Inflammatory macrophage treated with lipopolysaccharide for 1 hour (primary cell): ENCODE results near the gene ZNF587.
"Not testable (repeated sequence)": the region's sequence is repeated elsewhere in the genome, so short reads cannot be mapped to it uniquely, and the experiment has no call there.

ENCODE experiments used
- DNase-seq, 2 donors: peaks; one replicate each; pipeline ENCODE4 v3.0.0-alpha.2; 2020 to 2022

Gene ZNF587

DNA sequence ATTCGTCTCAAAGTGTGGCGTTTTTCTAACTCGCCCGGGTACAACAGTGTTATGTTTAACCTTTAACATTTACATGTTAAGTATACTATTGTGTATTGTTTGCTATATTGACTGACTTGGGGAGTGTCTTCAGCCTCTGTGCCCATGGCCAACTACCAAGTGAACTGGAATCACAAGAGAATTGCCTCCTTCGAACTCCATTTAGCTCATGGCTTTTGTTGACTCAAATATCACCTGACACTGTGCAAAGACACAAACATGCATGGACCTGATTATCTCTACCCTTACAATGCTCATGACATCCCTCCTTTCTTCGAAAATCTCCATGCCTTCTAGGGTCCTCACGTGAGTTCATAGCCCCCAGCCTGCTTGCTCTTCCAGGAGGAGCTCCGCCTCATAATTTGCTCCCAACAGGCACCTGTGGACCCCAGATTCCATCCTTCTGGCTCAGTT is 38.5 kb downstream of the ZNF587 start:
- DNase-seq, result no peak

DNA sequence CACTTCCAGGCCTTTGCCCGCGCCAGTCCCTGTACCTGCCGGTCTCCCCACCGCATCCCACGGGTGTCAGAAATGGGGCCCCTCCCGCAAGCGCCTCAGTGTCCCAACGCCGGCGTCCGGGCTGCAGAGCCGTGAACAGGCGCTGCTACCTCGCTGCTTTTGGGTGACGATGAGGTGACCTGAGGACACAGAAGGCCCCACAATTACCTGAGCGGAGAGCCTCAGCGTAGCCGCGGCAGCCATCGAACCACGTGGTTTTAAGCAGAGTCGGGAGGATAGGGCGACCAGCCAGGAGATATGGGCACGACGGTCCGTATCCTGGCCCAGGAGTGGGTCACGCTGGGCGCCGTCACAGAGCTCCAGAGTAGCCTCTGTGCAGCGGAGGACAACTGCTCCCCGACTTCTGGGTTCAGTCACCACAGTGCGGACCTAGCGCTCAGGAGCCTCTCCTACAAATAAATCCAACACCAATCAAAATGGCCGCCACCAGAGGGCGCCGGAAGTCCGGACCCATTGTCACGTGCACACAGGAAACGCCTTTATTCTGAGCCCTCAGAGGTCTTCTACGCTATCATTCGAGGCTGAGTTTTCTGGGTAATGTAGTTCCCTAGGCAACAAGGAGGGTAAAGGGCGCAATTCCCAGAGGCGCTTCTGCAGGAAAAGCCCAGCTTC is 39.0 kb downstream of the ZNF587 start, which contains the start of gene ZNF814:
TSS of gene ZNF814 (minus strand) at position 478 of the 672 bp plus-strand sequence. CDS start at position 243, 235 bp downstream.
- peak; percentile 63 to 84 for DNase-seq

DNA sequence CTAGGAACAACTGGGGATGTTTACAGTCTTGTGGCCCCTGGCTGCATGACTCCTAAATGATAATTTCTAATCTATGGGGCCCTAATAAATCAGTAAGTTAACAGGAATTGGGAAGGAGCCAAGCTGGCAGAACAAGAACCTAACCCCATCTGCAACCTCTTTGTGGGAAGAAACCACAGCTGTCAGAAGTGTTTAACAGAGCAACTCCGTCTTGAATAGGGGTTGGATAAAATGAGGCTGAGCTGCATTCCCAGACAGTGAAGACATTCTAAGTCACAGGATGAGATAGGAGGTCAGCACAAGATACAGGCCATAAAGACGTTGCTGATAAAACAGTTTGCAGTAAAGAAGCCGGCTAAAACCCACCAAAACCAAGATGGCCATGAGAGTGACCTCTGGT is 41.0 kb downstream of the ZNF587 start:
- not testable (repeated sequence) for DNase-seq

DNA sequence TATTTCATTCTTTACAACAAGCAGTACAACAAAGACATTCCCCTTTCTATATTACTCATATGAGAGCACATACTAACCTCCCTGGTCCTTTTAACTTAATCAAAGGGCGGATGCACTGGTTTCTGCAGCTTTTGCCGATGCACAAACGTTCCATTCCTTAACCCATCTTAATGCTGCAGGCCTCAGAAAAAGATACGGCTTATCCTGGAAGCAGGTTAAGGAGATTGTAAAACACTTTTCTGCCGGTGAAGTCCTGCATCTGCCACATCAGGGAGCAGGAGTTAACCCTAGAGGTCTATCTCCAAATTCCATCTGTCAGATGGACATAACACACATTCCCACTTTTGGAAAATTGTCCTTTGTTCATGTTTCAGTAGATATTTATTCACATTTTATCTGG is 50.7 kb downstream of the ZNF587 start:
- no peak for DNase-seq

DNA sequence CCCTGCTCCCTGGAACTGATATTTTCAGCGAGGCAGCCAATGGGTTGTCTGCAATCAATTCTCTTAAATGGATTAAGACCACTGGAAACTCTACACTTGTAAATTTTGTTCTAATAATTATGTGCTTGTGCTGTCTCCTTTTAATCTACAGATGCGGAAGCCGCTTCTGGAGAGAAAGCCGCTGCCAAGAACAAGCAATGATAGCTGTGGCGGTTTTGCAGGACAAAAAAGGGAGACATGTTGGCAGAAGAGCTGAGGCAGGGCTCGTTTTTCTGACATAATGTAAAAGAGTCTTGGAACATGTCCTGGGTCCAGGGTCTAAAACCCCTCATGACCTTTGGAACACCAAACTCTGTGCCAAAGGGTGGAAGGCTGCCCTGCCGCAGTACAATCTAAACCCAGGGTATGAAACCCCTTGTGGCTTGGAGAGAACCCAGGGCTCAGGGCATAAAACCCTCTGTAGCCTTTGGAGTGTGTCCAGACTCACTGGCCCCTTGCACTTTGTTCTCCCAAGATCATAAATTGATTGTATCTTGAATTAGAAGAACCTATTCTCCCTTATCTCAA is 54.0 kb downstream of the ZNF587 start:
- no peak for DNase-seq

DNA sequence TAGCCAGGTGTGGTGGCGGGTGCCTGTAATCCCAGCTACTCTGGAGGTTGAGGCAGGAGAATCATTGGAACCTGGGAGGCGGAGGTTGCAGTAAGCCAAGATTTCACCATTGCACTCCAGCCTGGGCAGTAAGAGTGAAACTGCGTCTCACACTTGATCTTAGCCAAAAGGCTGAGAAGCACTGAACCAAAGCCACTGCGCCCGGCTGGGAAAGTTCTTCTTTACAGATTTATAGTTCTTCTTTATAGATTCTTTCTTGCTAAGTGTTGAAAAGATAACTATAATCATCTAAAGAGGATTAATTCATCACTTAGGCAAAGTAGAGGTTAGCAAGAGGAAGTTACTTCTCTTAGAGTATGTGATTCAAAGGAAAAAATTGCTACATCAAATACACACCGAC is 55.6 kb downstream of the ZNF587 start:
- DNase-seq, result no peak

DNA sequence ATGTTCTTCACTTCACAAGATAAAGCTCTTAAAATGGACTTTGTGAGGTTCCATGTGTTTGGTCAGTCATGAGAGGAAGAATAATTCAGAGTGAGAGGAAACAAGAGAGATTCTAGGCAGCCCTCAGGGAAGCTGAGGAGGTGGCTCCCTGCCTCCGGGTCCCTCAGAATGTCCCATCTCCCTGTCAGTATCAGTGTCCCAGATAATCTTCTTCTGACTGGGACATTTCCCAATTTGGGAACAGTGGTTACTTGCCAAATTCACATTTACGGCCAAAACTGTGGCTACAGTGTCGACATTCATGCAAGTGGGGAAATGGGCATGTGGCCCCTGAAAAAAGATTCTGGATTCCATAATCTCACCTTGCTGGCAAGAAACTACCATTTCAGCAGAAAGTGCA is 57.7 kb downstream of the ZNF587 start:
- DNase-seq, result no peak

DNA sequence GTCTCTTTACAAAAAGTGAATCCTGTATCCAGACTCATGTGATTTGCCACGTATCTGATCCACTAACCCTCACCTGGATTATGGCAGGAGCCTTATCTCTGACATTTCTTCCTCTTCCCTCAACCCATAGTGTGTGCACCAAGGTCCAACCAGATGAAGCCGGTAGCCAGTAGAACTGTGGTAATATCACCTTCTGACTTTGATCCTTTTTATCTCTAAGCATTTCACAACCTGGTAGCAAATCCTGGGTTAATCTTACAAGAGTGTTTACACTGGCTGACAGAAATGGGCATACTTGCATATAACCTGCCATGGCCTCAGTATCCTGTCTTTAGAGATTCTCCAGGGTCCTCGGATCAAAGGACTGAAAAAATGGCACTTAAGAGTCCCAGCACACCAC is 64.9 kb downstream of the ZNF587 start:
- no peak for DNase-seq
